GM21825 (cell line): ENCODE data around the gene EEIG2.
"Not testable (repeated sequence)": the region's sequence is repeated elsewhere in the genome, so short reads cannot be mapped to it uniquely, and the experiment has no call there.

ENCODE experiments used
- ATAC-seq: cut with Tn5 transposase; IDR thresholded peaks from one replicate; pipeline ENCODE4 v1.9.1; 2021; ENCODE audit warnings: mild to moderate bottlenecking, moderate library complexity; ENCODE audit not compliant: unreplicated experiment

EEIG2 gene

GRCh38 chr1:108559215-108560186 is at the start of gene EEIG2:
EEIG2 (plus strand) TSS chr1:108560100; CDS start chr1:108560429, 329 bp downstream.
- peak; percentile 81 for ATAC-seq

GRCh38 chr1:108511764-108512163 is 48.1 kb upstream of the EEIG2 start:
- ATAC-seq: no peak

DNA sequence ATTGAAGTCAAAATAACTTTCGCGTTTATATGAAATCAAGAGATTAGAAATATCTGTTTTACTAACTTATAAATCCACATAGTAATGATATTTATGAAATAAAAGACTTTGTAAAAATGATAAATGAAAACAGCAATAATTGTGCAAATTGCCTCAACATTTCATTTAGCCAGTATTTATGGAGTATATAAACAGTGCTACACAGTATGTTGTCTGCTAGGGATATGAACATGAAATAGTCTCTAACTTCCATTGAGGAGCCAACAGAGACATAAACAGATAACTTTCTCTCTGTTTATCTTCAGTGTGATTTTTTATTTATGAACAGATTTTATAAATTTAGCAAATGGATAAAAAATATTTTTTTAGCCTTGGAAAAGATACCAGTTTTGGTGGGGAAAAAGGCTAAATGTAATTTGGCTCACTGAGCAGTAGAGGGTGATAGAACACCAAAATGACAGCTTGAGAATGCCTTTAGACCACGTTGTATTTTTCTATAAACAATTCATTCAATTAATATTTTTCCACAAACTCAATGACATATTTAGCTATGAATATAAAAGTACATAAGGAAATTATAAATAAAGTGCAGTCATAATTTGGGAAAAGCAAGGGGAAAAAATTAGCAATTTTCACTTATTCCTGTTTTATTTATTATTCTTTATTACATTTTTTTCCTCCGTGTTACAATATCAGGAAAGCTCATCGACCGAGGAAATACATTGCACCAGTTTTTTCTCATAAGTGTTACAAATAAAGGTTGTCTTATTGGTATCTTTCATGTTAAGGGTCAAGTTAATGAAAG is 47.5 kb upstream of the EEIG2 start:
- no peak for ATAC-seq

GRCh38 chr1:108513044-108513415 is 46.9 kb upstream of the EEIG2 start:
- ATAC-seq: no peak

DNA sequence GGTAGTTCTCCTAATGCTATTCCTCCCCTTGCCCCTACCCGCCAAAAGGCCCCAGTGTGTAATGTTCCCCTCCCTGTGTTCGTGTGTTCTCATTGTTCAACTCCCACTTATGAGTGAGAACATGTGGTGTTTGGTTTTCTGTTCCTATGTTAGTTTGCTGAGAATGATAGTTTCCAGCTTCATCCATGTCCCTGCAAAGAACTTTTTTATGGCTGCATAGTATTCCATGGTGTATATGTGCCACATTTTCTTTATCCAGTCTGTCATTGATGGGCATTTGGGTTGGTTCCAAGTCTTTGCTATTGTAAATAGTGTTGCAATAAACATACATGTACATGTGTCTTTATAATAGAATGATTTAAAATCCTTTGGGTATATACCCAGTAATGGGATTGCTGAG is 46.0 kb upstream of the EEIG2 start:
- not testable (repeated sequence) for ATAC-seq

DNA sequence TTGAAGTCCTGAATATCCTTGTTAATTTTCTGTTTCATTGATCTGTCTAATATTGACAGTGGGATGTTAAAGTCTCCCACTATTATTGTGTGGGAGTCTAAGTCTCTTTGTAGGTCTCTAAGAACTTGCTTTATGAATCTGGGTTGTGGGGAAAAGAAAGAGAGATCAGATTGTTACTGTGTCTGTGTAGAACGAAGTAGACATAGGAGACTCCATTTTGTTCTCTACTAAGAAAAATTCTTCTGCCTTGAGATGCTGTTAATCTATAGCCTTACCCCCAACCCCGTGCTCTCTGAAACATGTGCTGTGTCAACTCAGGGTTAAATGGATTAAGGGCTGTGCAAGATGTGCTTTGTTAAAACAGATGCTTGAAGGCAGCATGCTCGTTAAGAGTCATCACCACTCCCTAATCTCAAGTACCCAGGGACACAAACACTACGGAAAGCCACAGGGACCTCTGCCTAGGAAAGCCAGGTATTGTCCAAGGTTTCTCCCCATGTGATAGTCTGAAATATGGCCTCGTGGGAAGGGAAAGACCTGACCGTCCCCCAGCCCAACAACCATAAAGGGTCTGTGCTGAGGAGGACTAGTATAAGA is 42.5 kb upstream of the EEIG2 start:
- ATAC-seq: not testable (repeated sequence)

DNA sequence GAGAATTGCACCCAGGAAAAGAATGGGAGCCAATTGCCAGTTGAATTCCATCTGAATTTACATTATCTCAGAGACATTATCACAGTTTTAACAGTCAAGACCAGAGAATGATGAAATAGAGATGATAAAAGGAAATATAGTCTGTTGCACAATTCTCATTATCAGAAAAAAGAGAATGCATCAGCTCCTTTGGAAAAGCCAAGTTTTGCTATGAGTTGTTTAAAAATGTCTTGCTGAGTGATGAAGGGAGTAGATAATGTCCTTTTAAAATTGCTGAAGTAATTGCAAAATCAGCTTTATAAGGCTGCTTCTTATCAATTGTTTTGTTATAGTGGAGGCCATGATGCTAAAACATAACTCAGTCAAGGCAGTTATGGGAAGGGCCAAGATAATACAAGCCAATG is 37.9 kb upstream of the EEIG2 start:
- ATAC-seq: no peak

GRCh38 chr1:108523829-108524228 is 36.1 kb upstream of the EEIG2 start:
- ATAC-seq: no peak

GRCh38 chr1:108524676-108525075 is 35.2 kb upstream of the EEIG2 start:
- ATAC-seq: no peak

- ATAC-seq: no peak
Observed at GRCh38 chr1:108527135-108527534, 32.8 kb upstream of the EEIG2 start.

- ATAC-seq: no peak
Observed at GRCh38 chr1:108527837-108528236, 32.1 kb upstream of the EEIG2 start.

DNA sequence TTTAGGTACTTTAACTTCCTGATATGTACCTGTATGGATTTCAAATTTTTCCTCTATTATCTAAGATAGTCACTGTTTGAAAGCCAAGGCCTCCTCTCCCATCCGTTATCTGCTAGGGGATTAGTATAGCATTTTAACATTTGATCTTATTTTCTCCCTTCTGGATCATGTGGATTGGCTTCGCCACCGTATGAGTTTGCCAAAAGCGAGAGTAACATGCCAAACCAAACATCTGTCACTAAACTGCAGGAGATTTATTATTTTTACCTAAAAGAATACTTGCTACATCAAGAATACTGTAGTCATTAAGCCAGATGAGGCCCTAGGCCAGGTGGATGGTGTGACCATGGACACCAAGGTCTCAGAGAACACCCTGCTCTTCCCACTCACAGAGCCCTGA is 28.5 kb upstream of the EEIG2 start:
- no peak for ATAC-seq

- ATAC-seq: no peak
Observed at GRCh38 chr1:108532730-108533129, 27.2 kb upstream of the EEIG2 start.

DNA sequence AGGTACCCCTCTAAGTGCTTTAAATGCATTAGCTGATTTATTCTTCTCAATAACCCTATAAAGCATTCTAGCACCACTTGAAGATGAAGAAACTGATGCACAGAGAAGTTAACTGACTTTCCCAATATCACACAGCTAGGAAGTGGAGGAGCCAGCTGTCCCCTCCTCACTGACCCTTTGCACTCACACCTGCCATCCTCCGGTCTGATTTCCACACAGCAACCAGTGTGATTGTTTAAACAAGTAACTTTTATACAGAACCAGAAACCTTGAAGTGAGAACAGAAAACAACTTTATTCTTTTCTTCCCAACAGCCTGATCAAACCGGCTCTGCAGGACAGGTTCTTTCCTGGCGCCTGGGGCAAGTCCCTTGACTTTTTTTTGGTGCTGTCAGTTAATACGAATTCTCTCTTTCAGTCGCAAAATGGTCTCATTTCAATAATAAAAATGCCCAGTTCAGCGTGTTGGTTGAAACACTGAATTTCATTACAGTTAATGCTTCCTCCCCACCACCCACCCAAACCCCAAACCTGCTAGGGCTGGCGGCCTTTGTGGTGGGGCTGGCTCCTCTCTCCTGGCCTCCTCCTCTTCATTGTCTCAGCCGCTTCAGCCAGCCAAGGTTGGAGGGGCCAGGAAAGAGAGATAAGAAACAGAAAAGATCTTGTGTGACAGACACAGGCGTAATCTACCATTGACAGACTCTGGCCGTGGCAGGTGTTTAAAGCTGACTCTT is 26.4 kb upstream of the EEIG2 start:
- peak; percentile 53 for ATAC-seq

DNA sequence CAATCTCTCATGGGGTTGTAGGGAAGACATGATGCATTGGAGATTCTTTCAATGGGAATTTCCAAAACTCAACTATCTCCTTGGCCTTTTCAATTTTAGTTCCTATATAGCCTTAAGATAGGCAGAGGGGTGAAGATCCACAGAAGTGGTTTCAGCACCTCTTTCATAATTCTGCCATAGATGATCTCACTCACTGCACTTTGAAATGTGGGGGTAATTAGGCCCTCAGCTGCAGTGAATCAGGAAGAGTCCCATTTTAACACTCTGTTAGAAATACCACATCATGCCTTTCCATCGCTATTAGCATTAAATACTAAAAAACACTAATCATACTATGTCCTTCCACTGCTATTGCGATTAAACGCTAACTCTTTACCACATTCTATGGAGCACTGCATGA is 25.1 kb upstream of the EEIG2 start:
- no peak for ATAC-seq

DNA sequence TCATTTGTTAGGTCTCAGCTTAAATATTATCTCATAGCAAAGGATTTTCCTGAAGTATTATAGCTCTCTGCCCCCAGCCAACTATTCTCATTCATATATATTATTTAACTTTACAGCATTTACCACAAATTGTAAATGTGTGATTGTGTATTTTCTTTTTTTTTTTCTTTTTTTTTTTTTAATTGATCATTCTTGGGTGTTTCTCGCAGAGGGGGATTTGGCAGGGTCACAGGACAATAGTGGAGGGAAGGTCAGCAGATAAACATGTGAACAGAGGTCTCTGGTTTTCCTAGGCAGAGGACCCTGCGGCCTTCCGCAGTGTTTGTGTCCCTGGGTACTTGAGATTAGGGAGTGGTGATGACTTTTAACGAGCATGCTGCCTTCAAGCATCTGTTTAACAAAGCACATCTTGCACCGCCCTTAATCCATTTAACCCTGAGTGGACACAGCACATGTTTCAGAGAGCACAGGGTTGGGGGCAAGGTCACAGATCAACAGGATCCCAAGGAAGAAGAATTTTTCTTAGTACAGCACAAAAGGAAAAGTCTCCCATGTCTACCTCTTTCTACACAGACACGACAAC is 24.5 kb upstream of the EEIG2 start:
- ATAC-seq: not testable (repeated sequence)

- not testable (repeated sequence) for ATAC-seq
Observed at GRCh38 chr1:108536021-108536420, 23.9 kb upstream of the EEIG2 start.

DNA sequence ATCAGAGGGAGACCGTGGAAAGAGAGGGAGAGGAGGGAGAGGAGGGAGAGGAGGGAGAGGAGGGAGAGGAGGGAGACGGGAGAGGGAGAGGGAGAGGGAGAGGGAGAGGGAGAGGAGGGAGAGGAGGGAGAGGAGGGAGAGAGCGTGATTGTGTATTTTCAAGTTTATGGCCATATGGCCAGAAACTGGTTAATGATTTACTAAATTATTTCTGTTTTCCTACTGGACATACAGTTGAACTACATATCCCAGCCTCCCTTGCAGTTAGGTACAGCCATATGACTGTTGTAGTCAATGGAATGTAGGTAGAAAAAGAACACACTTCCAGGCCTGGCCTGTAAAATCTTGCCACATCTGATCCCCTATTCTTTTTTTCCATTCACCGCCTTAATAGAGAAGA is 23.1 kb upstream of the EEIG2 start:
- not testable (repeated sequence) for ATAC-seq

GRCh38 chr1:108537976-108538375 is 21.9 kb upstream of the EEIG2 start:
- ATAC-seq: no peak

DNA sequence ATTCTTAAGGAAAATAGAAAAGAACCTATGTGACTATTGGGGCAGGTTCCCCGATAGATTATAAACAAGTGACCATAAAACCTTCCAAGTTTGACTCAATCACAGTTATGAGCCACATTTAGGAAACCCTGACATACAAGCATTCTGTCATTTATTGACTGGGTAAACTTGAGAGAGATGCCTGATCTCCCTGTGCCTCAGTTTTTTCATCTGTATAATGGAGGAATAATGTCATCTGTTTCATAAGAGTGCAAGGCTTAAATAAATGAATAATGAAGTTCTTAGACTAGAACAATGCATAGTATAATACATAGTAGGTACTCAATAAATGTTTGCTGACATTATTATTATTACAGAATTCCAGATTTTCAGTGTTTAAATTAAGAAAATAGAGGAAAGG is 18.9 kb upstream of the EEIG2 start:
- no peak for ATAC-seq
